HepG2 (cell line): ENCODE results near the gene CD151. TPM values are rescaled to one million over a fixed set of nuclear protein-coding genes. Genes with fewer than 3 reads are reported as not detected.

Experiments used
- HDAC2 ChIP-seq: sonication (generic); formaldehyde crosslinking; IDR thresholded peaks from 2 replicates; pipeline ENCODE4 v1.4.0; 2020; ENCODE audit warnings: missing genetic modification reagents
- HMGXB3 ChIP-seq: sonication (generic); formaldehyde crosslinking; IDR thresholded peaks from 2 replicates; pipeline ENCODE4 v1.4.0; 2020; ENCODE audit warnings: missing genetic modification reagents, borderline replicate concordance
- HNF1B ChIP-seq: sonication (generic); formaldehyde crosslinking; IDR thresholded peaks from 2 replicates; pipeline ENCODE4 v1.5.1; 2020; ENCODE audit warnings: mild to moderate bottlenecking, moderate library complexity, missing genetic modification reagents
- IKZF4 ChIP-seq: sonication (generic); formaldehyde crosslinking; IDR thresholded peaks from 2 replicates; pipeline ENCODE4 v1.5.1; 2020; ENCODE audit warnings: borderline replicate concordance, mild to moderate bottlenecking, low read depth, missing genetic modification reagents; ENCODE audit errors: not compliant biosample characterization
- MAF1 ChIP-seq: sonication (generic); formaldehyde crosslinking; IDR thresholded peaks from 2 replicates; pipeline ENCODE4 v1.5.0; 2020; ENCODE audit warnings: missing genetic modification reagents, borderline replicate concordance
- PBX3 ChIP-seq: sonication (generic); formaldehyde crosslinking; IDR thresholded peaks from 2 replicates; pipeline ENCODE4 v1.8.1; 2023; ENCODE audit warnings: missing genetic modification reagents, inconsistent platforms, borderline replicate concordance
- SP5 ChIP-seq: IDR thresholded peaks from 2 replicates; pipeline ENCODE4 v1.6.1; 2016; ENCODE audit warnings: low read depth, borderline replicate concordance
- SYNCRIP ChIP-seq: fragments of 200-400 bp; formaldehyde crosslinking; IDR thresholded peaks from 2 replicates; pipeline ENCODE4 v1.6.1; 2018; ENCODE audit warnings: mild to moderate bottlenecking, low read depth, low read length; ENCODE audit not compliant: insufficient read depth
- TBP ChIP-seq: sonication (generic); formaldehyde crosslinking; IDR thresholded peaks from 2 replicates; pipeline ENCODE4 v1.5.0; 2020; ENCODE audit warnings: missing genetic modification reagents
- THRA ChIP-seq: sonication (generic); formaldehyde crosslinking; IDR thresholded peaks from 2 replicates; pipeline ENCODE4 v1.4.0; 2020; ENCODE audit warnings: missing genetic modification reagents, borderline replicate concordance
- ZFP1 ChIP-seq: IDR thresholded peaks from 2 replicates; pipeline ENCODE4 v1.6.1; 2016
- ZFP36 ChIP-seq: fragments of 150-350 bp; IDR thresholded peaks from 2 replicates; pipeline ENCODE4 v1.6.1; 2018; ENCODE audit warnings: borderline replicate concordance, low read length, low read depth; ENCODE audit not compliant: partially characterized antibody
- ZMAT3 ChIP-seq: sonication (generic); formaldehyde crosslinking; conservative IDR thresholded peaks from 2 replicates; pipeline ENCODE4 v1.7.0; 2021; ENCODE audit warnings: missing genetic modification reagents
- ZNF274 ChIP-seq: sonication (generic); formaldehyde crosslinking; IDR thresholded peaks from 2 replicates; pipeline ENCODE4 v1.5.1; 2020; ENCODE audit warnings: mild to moderate bottlenecking, missing genetic modification reagents
- ZNF678 ChIP-seq: sonication (generic); formaldehyde crosslinking; IDR thresholded peaks from 2 replicates; pipeline ENCODE4 v1.4.0; 2020; ENCODE audit warnings: mild to moderate bottlenecking, missing genetic modification reagents
- ZNF709 ChIP-seq: sonication (generic); formaldehyde crosslinking; IDR thresholded peaks from 2 replicates; pipeline ENCODE4 v1.5.0; 2020; ENCODE audit warnings: mild to moderate bottlenecking, missing genetic modification reagents
- ZNF772 ChIP-seq: sonication (generic); formaldehyde crosslinking; IDR thresholded peaks from 2 replicates; pipeline ENCODE4 v1.5.0; 2020; ENCODE audit warnings: mild to moderate bottlenecking, missing genetic modification reagents
- ZNF878 ChIP-seq: sonication (generic); formaldehyde crosslinking; IDR thresholded peaks from 2 replicates; pipeline ENCODE4 v1.8.1; 2023; ENCODE audit warnings: mild to moderate bottlenecking, missing genetic modification reagents, moderate library complexity
- polyA plus RNA-seq, 8 experiments: library from polyadenylated mRNA; depleted of rRNA in 3 of 8; stranded (reverse) in 7 of 8; unstranded in 1 of 8; fragments of >200 nt; fragmentation: Illumina TruSeq in 4 of 8; extraction: Trizol in 4 of 8; gene quantifications; 2 replicates each; pipeline versions ENCODE4 v1.2.1 to v1.2.3, GENCODE V29; 2011 to 2016; ENCODE audit warnings: low read depth in 4 of 8, missing spikeins in 1 of 8, mixed read lengths in 1 of 8; ENCODE audit not compliant: insufficient read depth in 1 of 8
- total RNA-seq, 5 experiments: library from RNA; depleted of rRNA; stranded (reverse); fragments of >200 nt; fragmentation: Illumina TruSeq; extraction: Trizol; gene quantifications; 2 replicates each; pipeline ENCODE4 v1.2.3, GENCODE V29; 2016; ENCODE audit warnings: low read depth in 1 of 5
- TF ChIP-seq, protein P1 (sequence below): sonication (generic); formaldehyde crosslinking; IDR thresholded peaks from 2 replicates; pipeline ENCODE4 v1.4.0; 2020; ENCODE audit warnings: missing genetic modification reagents

CD151 gene
- total and polyA plus RNA-seq, 2 of the 13 experiments (the other 11 are each of a cell fraction or from before 2014, with no cell fraction given), result 125 to 197 TPM

GRCh38 chr11:827146-827896, 5.4 kb upstream of the CD151 start (continued):
- TF ChIP-seq, protein P1, sequence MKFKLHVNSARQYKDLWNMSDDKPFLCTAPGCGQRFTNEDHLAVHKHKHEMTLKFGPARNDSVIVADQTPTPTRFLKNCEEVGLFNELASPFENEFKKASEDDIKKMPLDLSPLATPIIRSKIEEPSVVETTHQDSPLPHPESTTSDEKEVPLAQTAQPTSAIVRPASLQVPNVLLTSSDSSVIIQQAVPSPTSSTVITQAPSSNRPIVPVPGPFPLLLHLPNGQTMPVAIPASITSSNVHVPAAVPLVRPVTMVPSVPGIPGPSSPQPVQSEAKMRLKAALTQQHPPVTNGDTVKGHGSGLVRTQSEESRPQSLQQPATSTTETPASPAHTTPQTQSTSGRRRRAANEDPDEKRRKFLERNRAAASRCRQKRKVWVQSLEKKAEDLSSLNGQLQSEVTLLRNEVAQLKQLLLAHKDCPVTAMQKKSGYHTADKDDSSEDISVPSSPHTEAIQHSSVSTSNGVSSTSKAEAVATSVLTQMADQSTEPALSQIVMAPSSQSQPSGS (CRISPR knock-in tag), result peak; percentile 12; the same call in 1 of the 2 replicates
- TF ChIP-seq PBX3 (CRISPR knock-in tag) (no peak), SP5 (CRISPR knock-in tag) (peak; percentile 82), ZNF678 (CRISPR knock-in tag) (0 out of 2 replicates have a peak, but pooled peaks have one; percentile 16), ZNF772 (peak; percentile 57; the same call in 1 of the 2 replicates), IKZF4 (CRISPR knock-in tag) (no peak), ZNF709 (CRISPR knock-in tag) (no peak), ZFP1 (CRISPR knock-in tag) (no peak), ZNF274 (CRISPR knock-in tag) (no peak), ZMAT3 (CRISPR knock-in tag) (0 out of 2 replicates have a peak, but pooled peaks have one; percentile 63), HDAC2 (CRISPR knock-in tag) (peak; percentile 64), SYNCRIP (no peak), ZNF878 (no peak), HNF1B (CRISPR knock-in tag) (peak; percentile 83), ZFP36 (no peak), HMGXB3 (CRISPR knock-in tag) (peak; percentile 65; the same call in 1 of the 2 replicates), THRA (CRISPR knock-in tag) (peak; percentile 57; the same call in 1 of the 2 replicates), TBP (CRISPR knock-in tag) (0 out of 2 replicates have a peak, but pooled peaks have one; percentile 21), MAF1 (no peak)
